Calu3 (cell line): Measurements from ENCODE around the gene SRD5A1. TPM values are rescaled to one million over a fixed set of nuclear protein-coding genes. Genes with fewer than 3 reads are reported as not detected.

Experiments
- BruUV-seq: library from RNA; stranded (reverse); fragments of 400-500 nt; replicated peaks from 2 replicates; lab custom pipeline; 2021; lab: Mats Ljungman, UMichigan
- CTCF ChIA-PET: fragments of 300-600 bp; sonication (Branson Sonifier 250); formaldehyde crosslinking; loops from one replicate; lab custom pipeline; 2022; ENCODE audit warnings: antibody characterized with exemption; lab: Charles Lee
- DNase-seq: peaks from one replicate; pipeline ENCODE4 v3.0.0; 2022
- H3K27ac Mint-ChIP-seq: one replicate; pipeline ENCODE4 v1.8.0; 2022; ENCODE audit warnings: mixed read lengths; ENCODE audit not compliant: unreplicated experiment
- H3K27me3 Mint-ChIP-seq: one replicate; pipeline ENCODE4 v1.8.0; 2022; ENCODE audit warnings: mixed read lengths; ENCODE audit not compliant: unreplicated experiment
- H3K36me3 Mint-ChIP-seq: one replicate; pipeline ENCODE4 v1.8.0; 2022; ENCODE audit warnings: mild to moderate bottlenecking, moderate library complexity, mixed read lengths; ENCODE audit not compliant: insufficient read depth, unreplicated experiment
- H3K4me1 Mint-ChIP-seq: one replicate; pipeline ENCODE4 v1.8.0; 2022; ENCODE audit warnings: mild to moderate bottlenecking, low read depth, mixed read lengths; ENCODE audit not compliant: unreplicated experiment
- H3K4me3 Mint-ChIP-seq: one replicate; pipeline ENCODE4 v1.8.0; 2022; ENCODE audit warnings: mild to moderate bottlenecking, low read depth, moderate library complexity, mixed read lengths; ENCODE audit not compliant: unreplicated experiment
- H3K9me3 Mint-ChIP-seq: one replicate; pipeline ENCODE4 v1.8.0; 2022; ENCODE audit warnings: low read depth, mixed read lengths; ENCODE audit not compliant: unreplicated experiment
- CTCF ChIP-seq: fragments of 200-600 bp; IDR thresholded peaks from one replicate; pipeline ENCODE4 v1.8.0; 2022; ENCODE audit warnings: antibody characterized with exemption; ENCODE audit not compliant: unreplicated experiment
- intact Hi-C: fragments of 100-400 bp; cut with micrococcal nuclease; formaldehyde crosslinking; loops from one replicate; pipeline ENCODE4 v1.10.0; 2022; ENCODE audit not compliant: unreplicated experiment
- total RNA-seq: library from RNA; stranded (reverse); gene quantifications from 2 replicates; pipeline ENCODE4 v1.2.3, GENCODE V29; 2022

The SRD5A1 gene
- total RNA-seq, 1 experiment from 2014 or later, result 15.6 TPM

GRCh38 chr5:6686501-6686900 lies 53.3 kb downstream of the SRD5A1 start:
- intact Hi-C loops, result no loop called here
- Mint-ChIP-seq H3K9me3 (no peaks in the 10 kb centered on the region), H3K27ac (no peak overlapping the region), H3K4me1 (peaks cover 9% of the 10 kb centered on the region), H3K36me3 (no peaks in the 10 kb centered on the region), H3K4me3 (no peak overlapping the region), H3K27me3 (peaks cover 39% of the 10 kb centered on the region)
- no peak for TF ChIP-seq CTCF
- CTCF ChIA-PET, result no interaction called here
- no peak for DNase-seq
- BruUV-seq, result no TSS peak

GRCh38 chr5:6686915-6687409 lies 53.7 kb downstream of the SRD5A1 start:
- Mint-ChIP-seq H3K4me3 (no peak overlapping the region), H3K4me1 (peaks cover 9% of the 10 kb centered on the region), H3K27me3 (peaks cover 39% of the 10 kb centered on the region), H3K9me3 (no peaks in the 10 kb centered on the region), H3K27ac (no peak overlapping the region), H3K36me3 (no peaks in the 10 kb centered on the region)
- TF ChIP-seq CTCF, result no peak
- intact Hi-C loops, result no loop called here
- CTCF ChIA-PET, result interaction anchor here (0.6 kb wide), 1 partner anchor 521 kb away, joined by 4 read pairs; no protein-coding TSS in a partner anchor
- no TSS peak for BruUV-seq
- no peak for DNase-seq

- Mint-ChIP-seq H3K36me3 (no peaks in the 10 kb centered on the region), H3K27ac (no peak overlapping the region), H3K27me3 (peaks cover 39% of the 10 kb centered on the region), H3K4me1 (peaks cover 9% of the 10 kb centered on the region), H3K4me3 (no peak overlapping the region), H3K9me3 (no peaks in the 10 kb centered on the region)
- CTCF ChIA-PET, result interaction anchor here (0.6 kb wide), 2 partner anchors 521 to 1251 kb away, joined by 3 to 4 read pairs; no protein-coding TSS in a partner anchor
- TF ChIP-seq CTCF, result no peak
- BruUV-seq, result no TSS peak
- DNase-seq, result no peak
- intact Hi-C loops, result no loop called here
Measured at GRCh38 chr5:6687505-6687904, 54.3 kb downstream of the SRD5A1 start.

- intact Hi-C loops, result no loop called here
- TF ChIP-seq CTCF, result no peak
- peaks cover under 1% of the 10 kb centered on the region for H3K4me1 Mint-ChIP-seq
- H3K27me3 Mint-ChIP-seq, result peaks cover 7% of the 10 kb centered on the region
- no TSS peak for BruUV-seq
- no peak overlapping the region for H3K27ac Mint-ChIP-seq
- no peak overlapping the region for H3K4me3 Mint-ChIP-seq
- DNase-seq, result no peak
- no peaks in the 10 kb centered on the region for H3K9me3 Mint-ChIP-seq
- CTCF ChIA-PET, result interaction anchor here (0.9 kb wide), 1 partner anchor 21 kb away, joined by 3 read pairs; no protein-coding TSS in a partner anchor
- H3K36me3 Mint-ChIP-seq, result no peaks in the 10 kb centered on the region
Measured at GRCh38 chr5:6692906-6693305, 59.7 kb downstream of the SRD5A1 start.
